ENCODE measurements around the gene APOA5. TPM values are rescaled to one million over a fixed set of nuclear protein-coding genes. Genes with fewer than 3 reads are reported as not detected.

APOA5 gene
- total and polyA plus RNA-seq, 2 of the 13 experiments (the other 11 are each of a cell fraction or from before 2014, with no cell fraction given): 44.0 to 49.1 TPM

DNA sequence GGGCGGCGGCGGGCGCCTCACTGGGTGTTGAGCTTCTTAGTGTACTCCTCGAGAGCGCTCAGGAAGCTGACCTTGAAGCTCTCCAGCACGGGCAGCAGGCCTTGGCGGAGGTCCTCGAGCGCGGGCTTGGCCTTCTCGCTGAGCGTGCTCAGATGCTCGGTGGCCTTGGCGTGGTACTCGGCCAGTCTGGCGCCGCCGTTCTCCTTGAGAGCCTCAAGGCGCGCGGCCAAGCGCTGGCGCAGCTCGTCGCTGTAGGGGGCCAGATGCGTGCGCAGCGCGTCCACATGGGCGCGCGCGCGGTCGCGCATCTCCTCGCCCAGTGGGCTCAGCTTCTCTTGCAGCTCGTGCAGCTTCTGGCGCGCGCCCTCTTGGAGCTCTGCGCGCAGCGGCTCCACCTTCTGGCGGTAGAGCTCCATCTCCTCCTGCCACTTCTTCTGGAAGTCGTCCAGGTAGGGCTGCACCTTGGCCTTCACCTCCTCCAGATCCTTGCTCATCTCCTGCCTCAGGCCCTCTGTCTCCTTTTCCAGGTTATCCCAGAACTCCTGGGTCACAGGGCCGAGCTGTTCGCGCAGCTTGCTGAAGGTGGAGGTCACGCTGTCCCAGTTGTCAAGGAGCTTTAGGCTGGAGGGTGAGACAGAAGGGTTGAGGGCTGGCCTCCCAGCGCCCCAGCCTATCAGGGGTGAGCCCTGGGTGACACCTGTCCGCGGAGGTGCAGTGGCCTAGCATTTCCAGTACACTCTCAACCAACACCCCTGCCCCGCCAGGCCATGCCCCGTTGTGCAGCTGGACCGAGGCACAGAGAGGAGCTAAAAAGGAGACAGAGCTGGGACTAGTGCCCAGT lies 44.3 kb upstream of the APOA5 start (continued):
- no peak for TF ChIP-seq ZNF569 (CRISPR knock-in tag; IDR thresholded peaks at IDR 0.05; ENCODE audit: borderline replicate concordance)
- TF ChIP-seq NR2F1 (CRISPR knock-in tag; IDR thresholded peaks at IDR 0.05): no peak; a peak in 1 of 4 replicates
- TF ChIP-seq ZNF235 (CRISPR knock-in tag; IDR thresholded peaks at IDR 0.05; ENCODE audit: borderline replicate concordance): no peak
- 0 out of 2 replicates have a peak, but pooled peaks have one; percentile 10 for TF ChIP-seq YEATS2 (CRISPR knock-in tag; IDR thresholded peaks at IDR 0.05; ENCODE audit: borderline replicate concordance)
- TF ChIP-seq SOX6 (IDR thresholded peaks at IDR 0.05): no peak
- peak; percentile 44 for TF ChIP-seq SOX6 (CRISPR knock-in tag; IDR thresholded peaks at IDR 0.05)
- TF ChIP-seq ZNF552 (CRISPR knock-in tag; IDR thresholded peaks at IDR 0.05; ENCODE audit: borderline replicate concordance): no peak
- TF ChIP-seq, protein P1, sequence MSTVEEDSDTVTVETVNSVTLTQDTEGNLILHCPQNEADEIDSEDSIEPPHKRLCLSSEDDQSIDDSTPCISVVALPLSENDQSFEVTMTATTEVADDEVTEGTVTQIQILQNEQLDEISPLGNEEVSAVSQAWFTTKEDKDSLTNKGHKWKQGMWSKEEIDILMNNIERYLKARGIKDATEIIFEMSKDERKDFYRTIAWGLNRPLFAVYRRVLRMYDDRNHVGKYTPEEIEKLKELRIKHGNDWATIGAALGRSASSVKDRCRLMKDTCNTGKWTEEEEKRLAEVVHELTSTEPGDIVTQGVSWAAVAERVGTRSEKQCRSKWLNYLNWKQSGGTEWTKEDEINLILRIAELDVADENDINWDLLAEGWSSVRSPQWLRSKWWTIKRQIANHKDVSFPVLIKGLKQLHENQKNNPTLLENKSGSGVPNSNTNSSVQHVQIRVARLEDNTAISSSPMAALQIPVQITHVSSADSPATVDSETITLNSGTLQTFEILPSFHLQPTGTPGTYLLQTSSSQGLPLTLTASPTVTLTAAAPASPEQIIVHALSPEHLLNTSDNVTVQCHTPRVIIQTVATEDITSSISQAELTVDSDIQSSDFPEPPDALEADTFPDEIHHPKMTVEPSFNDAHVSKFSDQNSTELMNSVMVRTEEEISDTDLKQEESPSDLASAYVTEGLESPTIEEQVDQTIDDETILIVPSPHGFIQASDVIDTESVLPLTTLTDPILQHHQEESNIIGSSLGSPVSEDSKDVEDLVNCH (CRISPR knock-in tag; IDR thresholded peaks at IDR 0.05): no peak
- no peak for TF ChIP-seq ARNT (IDR thresholded peaks at IDR 0.05)
- TF ChIP-seq, protein P2, sequence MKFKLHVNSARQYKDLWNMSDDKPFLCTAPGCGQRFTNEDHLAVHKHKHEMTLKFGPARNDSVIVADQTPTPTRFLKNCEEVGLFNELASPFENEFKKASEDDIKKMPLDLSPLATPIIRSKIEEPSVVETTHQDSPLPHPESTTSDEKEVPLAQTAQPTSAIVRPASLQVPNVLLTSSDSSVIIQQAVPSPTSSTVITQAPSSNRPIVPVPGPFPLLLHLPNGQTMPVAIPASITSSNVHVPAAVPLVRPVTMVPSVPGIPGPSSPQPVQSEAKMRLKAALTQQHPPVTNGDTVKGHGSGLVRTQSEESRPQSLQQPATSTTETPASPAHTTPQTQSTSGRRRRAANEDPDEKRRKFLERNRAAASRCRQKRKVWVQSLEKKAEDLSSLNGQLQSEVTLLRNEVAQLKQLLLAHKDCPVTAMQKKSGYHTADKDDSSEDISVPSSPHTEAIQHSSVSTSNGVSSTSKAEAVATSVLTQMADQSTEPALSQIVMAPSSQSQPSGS (CRISPR knock-in tag; IDR thresholded peaks at IDR 0.05): no peak; the same call in 1 of the 2 replicates
- no peak for TF ChIP-seq SIX1 (CRISPR knock-in tag; IDR thresholded peaks at IDR 0.05; ENCODE audit: borderline replicate concordance)
- TF ChIP-seq SRSF4 (IDR thresholded peaks at IDR 0.05; ENCODE audit: low read depth, low read length, poor library complexity, severe bottlenecking): no peak
- peak; percentile 71; the same call in 1 of the 2 replicates for TF ChIP-seq SMAD9 (CRISPR knock-in tag; IDR thresholded peaks at IDR 0.05)
- no peak for TF ChIP-seq NCOA1 (CRISPR knock-in tag; IDR thresholded peaks at IDR 0.05)
- TF ChIP-seq ZNF430 (CRISPR knock-in tag; IDR thresholded peaks at IDR 0.05): peak; percentile 79
- TF ChIP-seq, protein P3, sequence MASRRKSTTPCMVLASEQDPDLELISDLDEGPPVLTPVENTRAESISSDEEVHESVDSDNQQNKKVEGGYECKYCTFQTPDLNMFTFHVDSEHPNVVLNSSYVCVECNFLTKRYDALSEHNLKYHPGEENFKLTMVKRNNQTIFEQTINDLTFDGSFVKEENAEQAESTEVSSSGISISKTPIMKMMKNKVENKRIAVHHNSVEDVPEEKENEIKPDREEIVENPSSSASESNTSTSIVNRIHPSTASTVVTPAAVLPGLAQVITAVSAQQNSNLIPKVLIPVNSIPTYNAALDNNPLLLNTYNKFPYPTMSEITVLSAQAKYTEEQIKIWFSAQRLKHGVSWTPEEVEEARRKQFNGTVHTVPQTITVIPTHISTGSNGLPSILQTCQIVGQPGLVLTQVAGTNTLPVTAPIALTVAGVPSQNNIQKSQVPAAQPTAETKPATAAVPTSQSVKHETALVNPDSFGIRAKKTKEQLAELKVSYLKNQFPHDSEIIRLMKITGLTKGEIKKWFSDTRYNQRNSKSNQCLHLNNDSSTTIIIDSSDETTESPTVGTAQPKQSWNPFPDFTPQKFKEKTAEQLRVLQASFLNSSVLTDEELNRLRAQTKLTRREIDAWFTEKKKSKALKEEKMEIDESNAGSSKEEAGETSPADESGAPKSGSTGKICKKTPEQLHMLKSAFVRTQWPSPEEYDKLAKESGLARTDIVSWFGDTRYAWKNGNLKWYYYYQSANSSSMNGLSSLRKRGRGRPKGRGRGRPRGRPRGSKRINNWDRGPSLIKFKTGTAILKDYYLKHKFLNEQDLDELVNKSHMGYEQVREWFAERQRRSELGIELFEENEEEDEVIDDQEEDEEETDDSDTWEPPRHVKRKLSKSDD (CRISPR knock-in tag; IDR thresholded peaks at IDR 0.05; ENCODE audit: low read depth): 0 out of 2 replicates have a peak, but pooled peaks have one; percentile 18
- TF ChIP-seq, protein P4, sequence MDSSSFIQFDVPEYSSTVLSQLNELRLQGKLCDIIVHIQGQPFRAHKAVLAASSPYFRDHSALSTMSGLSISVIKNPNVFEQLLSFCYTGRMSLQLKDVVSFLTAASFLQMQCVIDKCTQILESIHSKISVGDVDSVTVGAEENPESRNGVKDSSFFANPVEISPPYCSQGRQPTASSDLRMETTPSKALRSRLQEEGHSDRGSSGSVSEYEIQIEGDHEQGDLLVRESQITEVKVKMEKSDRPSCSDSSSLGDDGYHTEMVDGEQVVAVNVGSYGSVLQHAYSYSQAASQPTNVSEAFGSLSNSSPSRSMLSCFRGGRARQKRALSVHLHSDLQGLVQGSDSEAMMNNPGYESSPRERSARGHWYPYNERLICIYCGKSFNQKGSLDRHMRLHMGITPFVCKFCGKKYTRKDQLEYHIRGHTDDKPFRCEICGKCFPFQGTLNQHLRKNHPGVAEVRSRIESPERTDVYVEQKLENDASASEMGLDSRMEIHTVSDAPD (CRISPR knock-in tag; IDR thresholded peaks at IDR 0.05): no peak
- TF ChIP-seq SRSF1 (optimal IDR thresholded peaks at IDR 0.05; ENCODE audit: low read depth, low read length): no peak
- TF ChIP-seq SIX4 (CRISPR knock-in tag; IDR thresholded peaks at IDR 0.05): no peak

All from HepG2 (cell line).